GM18861 (cell line): ENCODE measurements around the gene GPR65.
"Not testable (repeated sequence)": the region's sequence is repeated elsewhere in the genome, so short reads cannot be mapped to it uniquely, and the experiment has no call there.

Experiments used
- ATAC-seq: cut with Tn5 transposase; IDR thresholded peaks from one replicate; pipeline ENCODE4 v1.9.1; 2021; ENCODE audit not compliant: unreplicated experiment

Gene GPR65

DNA sequence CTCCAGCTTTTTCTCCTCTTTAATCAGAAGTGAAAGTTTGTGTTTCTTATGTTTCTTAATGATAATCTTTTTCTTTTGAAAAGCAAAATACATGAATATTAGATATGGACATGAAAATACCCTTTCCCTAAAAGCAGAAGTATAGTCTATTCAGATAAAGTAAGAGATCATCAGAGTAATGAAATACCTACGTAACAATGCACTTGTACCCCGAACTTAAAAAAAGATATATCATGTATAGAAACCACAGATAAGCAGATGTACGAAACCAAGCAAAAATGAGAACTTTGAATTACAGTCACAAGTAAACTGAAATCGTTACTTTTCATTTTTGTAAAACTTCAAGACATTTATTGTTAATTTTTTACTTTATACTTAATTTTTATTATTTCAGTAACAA is 1.5 kb upstream of the GPR65 start:
- ATAC-seq, result no peak

DNA sequence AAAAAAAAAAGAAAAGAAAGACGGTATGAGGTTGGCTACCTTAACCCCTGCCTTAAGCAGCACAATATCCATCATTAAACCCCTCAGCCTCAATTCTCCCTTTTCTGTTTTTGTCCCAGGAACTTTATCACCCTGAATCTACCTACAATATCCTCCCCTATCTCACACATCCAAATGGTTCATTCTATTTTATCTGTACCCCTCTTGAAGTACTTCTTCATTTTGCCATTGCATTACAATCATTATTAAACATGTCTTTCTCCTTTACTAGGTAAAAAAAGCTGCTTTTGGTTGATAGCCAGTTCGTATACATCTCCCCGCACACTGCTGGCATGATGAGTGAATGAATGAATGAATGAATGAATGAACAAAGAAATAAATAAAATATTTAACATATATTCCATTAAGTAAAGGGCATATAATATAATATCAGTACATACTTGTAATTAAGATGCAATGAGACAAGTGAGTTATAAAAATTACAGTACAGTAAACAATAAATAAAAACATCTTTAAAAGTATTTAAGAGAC is 364 bp upstream of the GPR65 start:
- no peak for ATAC-seq

DNA sequence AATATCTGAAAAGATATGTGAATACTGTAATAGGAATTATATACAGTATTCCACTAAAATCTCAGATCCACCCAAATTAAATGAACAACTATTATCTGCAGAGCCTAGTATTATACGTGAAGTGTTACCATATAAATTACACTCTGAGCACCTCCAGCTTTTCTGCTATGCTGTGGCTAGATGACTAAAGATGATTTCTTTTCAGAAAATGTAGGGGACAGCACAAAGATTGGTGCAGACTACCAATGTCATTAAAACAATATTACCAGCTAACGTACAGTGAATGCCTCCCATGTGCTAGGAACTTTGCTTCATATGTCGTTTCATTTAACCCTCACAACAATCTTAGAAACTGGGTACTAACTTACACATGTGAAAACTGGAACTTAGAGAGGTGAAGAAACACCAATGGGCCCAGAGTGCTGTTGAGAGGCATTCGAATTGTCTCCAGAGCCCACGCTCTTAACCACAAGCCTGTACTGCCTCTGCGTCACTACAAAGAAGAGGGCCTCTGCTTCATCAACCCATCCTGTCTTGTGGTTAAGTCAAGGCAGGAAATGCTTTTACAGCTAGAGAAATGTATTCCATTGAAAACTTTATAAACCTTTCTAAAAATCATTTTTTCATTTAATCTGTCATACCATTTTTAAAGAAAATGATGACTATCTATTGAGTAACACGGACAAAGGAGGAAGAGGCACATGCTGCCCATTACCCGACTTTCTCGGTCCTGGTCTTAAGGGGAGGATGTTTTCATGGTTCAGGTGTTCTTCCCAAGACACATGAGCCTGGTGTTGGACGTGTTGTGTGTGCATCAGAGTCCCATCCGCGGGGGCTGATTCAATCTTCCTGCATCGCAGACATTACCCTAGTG is 1.3 kb downstream of the GPR65 start:
- ATAC-seq, result peak; percentile 89

DNA sequence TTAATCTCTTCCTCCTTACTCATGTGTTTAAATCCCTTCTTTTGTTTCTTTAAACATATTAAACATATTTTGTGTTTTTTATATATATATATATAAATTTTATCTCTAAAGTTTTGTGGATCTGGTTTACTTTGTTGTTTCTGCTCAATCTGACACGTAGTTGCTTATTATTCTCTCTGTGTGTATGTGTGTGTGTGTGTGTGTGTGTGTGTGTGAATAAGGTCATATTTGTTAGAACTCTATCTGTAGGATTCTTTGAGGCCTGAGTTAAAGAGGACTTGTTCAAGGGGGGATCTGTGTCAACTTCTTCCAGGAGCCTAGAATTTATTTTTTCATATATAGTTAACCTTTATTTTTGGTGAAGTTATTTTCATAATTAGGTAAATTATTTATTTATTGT is 2.7 kb downstream of the GPR65 start:
- ATAC-seq, result no peak

DNA sequence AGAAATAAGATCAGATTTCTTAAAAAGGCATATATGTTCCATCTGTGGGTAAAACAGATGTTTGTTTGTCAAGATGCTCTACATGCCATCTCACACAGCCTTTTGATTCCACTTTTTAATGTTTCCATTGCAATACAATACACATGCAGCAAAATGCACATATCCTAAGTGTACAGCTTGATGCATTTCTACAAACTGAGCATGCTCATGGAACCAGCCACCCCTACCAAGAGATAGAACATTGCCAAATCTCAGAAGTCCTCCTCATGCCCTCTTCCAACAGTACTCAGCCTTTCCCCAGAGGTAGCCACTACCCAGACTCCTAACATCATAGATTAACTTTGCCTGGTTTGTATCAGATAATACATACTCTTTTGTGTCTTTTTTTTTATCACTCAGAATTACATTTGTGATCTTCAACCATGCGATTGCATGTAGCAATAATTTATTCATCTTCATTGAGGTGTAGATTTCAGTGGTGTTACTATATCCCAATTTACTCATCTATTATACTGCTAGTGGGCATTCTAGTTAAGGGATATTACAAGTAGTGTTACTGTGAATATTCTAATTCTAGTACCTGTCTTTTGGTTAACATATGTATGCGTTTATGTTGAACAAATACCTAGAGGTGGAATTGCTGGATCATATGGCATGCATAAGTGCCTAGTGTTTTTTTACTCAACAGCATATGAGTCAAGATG is 3.3 kb downstream of the GPR65 start:
- ATAC-seq, result no peak

DNA sequence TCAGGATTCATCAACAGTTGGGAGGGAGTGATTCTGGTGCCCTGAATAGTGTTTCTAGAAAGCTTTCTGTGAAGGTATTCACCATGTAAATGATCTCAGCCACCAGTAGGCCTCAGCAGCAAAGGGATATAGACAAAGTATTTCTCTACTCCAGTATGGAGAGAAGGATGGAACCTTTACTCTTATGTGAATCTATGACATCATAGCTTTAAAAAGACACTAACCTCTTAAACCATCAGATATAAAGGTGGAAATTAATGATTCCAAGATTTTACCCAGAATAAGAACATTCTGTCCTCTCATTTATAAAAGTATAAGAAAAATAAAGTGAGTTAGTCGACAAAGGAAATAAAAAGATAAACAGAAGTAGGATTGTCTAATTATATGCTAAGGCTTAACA is 4.6 kb downstream of the GPR65 start:
- no peak for ATAC-seq

DNA sequence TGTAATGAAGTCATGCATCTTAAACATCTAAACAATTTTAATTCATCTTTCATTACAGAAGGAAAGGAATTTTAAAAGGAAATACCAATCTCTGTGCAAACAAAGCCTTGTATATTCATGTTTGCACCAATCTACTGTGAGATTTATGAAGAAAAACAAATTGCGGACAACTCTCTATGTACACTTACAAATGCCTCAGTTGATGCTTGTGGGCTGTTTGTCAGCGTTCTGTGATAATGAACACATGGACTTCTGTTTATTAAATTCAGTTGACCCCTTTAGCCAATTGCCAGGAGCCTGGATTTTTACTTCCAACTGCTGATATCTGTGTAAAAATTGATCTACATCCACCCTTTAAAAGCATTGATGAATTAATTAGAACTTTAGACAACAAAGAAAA is 5.4 kb downstream of the GPR65 start:
- ATAC-seq, result no peak

DNA sequence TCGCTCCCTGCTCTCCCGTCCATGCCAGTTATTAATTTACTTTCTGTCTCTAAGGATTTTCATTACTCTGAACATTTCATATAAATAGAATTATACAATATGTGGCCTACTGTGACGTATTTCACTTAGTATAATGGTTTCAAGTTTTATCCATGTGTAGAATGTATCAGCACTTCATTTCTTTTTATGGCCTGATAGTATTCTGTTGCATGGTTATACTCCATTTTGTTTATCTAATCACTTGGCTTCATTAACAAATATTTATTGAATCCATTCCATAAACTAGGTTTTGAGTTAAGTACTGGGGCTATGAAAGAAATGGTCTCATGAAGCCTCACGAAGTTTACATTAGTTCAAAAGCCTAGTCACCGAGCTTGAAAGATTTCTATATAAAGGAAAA is 7.6 kb downstream of the GPR65 start:
- no peak for ATAC-seq

DNA sequence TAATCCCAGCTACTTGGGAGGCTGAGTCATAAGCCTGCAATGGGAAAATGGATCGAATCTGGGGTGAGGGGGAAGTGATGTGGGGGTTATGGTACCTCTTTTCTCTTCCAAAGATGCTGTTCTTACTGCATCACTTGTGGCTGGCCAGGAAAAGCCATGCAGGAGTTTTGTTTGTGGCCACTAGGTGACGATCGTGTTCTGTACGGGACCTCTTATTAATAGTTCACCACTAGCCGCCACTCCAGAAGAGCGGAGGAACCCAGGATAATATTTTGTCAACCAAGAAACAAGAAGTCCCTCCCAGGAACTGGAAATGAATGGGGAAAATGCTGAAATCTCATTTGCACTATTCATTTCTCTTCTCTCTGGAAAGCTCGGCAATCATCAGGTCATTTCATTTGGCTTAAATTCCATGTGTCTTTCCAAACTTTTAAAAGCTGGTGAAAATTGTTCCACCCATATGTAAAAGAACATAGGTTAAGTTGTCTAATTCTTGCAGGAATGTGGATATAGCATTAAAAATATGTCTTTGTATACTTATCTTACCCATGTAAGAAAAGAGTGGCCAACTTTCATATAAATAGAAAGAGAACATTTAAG is 8.9 kb downstream of the GPR65 start:
- ATAC-seq, result peak; percentile 91

DNA sequence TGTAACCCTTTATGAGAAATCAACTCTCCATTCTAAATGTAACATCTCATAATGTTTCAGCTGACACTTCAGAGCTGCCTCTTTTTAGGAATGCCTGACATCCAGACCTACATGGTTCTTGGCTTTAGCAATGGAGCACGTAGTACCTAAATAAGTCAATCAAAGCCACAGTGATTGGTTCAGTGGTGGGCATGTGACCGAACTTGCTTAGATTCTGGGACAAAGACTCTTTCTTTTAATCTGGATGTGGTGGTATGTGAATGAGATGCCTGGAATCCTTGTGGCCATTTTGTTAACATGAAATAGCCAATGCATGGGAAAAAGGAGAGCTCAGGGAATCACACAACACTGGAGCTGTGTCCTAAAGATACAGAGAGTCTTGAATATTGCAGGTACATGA is 11.8 kb downstream of the GPR65 start:
- ATAC-seq, result no peak

DNA sequence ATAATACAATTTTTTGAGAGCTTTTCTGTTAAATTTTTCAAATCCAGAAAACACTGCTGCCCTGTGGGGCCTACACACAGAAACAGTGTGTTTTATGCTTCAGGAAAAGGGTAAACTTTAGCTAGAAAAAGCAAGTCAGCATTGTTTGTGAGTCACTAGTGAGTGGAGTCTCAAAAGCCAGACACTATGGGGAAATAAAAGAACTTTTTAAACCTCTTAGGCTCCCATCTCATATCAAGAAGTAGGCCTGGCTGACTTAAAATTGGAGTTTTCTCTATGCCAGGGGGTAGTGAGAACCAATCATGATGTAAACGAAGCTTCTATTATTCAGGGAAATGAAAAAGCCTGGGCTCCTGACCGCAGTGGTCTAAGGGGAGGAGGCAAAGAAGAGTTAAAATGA is 12.6 kb downstream of the GPR65 start:
- no peak for ATAC-seq

DNA sequence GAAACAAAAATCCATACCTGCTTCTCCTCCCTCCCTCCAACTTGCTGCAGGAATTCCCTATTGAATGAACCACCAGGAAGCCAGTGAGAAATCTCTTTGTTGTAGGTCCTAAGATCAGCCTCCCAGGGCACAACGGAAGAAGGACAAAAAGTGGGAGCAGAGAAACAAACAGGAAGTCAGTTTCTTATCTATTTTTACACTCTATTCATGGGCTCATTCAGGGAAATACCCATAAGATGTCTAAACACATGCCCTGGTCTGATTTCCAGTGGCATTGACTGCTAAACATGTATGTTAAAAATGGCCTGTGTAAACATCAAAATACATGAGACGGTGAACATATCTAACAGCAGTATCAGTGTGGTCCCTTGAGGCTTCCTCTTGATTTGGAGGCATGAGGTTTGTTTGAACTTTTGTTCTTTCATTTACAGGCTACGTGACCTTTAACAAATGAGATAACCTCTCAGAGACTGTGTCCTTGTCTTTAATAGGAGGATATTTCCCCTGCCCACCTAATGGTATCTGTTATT is 18.8 kb downstream of the GPR65 start:
- no peak for ATAC-seq

DNA sequence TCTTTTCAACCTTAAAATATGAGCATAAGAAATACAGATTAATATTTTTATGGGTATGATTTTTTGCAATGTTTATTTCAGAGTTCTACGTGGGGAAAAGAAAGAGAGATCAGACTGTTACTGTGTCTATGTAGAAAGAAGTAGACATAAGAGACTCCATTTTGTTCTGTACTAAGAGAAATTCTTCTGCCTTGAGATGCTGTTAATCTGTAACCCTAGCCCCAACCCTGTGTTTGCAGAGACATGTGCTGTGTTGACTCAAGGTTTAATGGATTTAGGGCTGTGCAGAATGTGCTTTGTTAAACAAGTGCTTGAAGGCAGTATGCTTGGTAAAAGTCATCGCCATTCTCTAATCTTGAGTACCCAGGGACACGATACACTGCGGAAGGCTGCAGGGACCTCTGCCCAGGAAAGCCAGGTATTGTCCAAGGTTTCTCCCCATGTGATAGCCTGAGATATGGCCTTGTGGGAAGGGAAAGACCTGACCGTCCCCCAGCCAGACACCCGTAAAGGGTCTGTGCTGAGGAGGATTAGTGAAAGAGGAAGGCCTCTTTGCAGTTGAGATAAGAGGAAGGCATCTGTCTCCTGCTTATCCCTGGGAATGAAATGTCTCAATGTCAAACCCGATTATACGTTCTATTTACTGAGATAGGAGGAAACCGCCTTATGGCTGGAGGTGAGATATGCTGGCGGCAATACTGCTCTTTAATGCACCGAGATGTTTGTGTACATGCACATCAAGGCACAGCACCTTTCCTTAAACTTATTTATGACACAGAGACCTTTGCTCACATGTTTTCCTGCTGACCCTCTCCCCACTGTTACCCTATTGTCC is 19.5 kb downstream of the GPR65 start:
- not testable (repeated sequence) for ATAC-seq

DNA sequence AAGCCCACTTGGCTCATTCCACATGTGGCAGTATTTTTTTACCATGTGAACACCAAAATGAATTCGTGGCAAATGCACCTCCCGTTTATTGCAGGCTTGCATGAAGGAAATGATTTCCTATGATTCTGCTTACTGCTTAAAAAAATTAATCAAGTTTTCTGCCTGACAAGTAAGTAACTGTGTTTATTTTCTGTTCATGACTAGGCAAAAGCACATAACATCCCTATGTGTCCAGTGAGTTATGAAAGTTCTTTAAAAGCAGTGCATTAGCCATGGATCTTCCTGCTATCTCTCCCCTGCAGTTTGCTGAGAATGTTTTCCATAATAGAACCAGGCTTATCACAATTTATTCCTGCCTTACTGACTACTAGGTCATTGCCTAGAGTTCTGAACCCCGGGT is 20.4 kb downstream of the GPR65 start:
- no peak for ATAC-seq

DNA sequence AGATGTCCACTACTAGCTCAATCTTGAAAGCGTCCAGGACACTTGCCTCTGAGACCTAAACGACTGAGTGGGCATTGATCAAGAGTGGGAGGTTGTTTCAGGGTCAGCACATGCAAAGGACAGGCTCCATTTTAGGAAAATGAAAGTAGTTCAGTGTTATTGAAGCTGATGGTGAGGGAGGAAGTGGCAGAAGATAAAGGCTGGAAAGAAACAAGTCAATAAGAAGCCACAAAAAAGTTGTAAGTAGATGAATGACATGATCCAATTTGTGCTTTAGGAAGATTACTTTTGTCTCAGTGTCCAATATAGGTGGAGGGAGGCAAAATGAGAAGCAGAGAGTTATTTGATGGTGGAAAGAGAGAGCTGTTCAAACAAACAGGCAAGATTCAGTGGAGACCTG is 22.0 kb downstream of the GPR65 start:
- ATAC-seq, result no peak

DNA sequence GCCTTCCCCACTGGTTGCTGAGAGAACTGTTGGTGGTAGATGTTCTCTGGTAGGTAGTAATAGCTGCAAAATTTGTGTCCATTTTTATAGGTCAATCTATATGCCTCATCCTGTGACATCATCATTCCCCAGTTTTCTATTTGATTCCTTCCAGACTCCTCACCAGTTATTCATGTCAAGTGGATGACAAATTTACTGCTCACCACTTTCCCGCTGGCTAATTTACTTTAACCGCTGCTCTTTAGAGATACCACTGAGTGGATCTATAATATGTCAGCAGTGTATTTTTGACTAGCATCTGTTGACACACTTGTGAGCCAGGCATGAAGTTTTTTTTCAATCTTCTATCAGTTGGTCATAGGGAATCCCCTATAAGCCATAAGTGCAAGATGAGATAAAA is 24.6 kb downstream of the GPR65 start:
- no peak for ATAC-seq

DNA sequence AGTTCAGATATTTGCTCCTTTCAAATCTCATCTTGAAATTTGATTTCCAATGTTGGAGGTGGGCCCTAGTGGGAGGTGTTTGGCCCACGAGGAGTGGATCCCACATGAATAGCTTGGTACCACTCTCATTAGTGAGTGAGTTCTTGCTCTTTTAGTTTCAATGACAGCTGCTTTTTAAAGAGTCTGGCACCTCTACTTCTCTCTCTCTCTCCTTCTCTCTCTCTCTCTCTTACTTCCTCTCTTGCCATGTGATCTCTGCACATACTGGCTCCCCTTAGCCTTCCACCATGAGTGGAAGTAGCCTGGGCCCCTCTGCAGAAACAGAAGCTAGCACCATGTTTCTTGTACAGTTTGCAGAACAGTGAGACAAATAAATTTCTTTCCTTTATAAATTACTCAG is 25.1 kb downstream of the GPR65 start:
- no peak for ATAC-seq

DNA sequence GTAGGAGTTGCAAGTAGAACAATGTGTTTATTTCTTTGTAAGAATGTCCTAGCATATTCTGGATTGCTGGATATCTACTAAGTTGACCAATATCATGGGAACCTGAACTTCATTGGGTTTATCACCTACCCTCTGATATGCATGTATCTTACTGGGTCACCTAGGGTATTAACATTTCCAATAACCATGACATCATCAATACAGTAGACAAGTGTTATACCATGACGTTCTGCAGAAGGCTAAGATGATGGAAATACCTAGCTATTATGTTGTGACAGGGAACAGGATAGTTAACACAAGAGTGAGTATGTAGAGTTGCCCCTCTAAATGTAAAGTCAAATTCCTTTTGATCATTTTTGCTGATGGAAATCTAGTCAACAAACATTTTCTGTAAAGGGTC is 26.0 kb downstream of the GPR65 start:
- no peak for ATAC-seq

DNA sequence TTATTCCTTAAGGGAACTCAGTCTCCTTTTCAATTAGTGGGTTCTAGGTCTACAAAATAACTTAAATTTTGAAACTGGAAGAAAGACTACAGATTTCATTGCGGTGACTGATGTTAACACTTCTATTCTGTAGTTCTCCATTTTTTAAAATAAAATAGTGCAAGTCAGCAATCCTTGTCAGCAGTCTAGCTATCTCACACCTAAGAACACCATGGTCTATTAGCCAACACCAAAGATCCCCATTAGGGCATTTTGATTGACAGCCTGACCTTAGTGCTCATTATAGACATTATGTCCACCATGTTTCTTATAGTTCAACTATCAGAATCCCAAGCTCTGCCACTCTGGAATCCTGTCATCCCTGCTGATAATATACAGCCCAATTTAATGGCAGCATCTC is 27.4 kb downstream of the GPR65 start:
- ATAC-seq, result no peak

DNA sequence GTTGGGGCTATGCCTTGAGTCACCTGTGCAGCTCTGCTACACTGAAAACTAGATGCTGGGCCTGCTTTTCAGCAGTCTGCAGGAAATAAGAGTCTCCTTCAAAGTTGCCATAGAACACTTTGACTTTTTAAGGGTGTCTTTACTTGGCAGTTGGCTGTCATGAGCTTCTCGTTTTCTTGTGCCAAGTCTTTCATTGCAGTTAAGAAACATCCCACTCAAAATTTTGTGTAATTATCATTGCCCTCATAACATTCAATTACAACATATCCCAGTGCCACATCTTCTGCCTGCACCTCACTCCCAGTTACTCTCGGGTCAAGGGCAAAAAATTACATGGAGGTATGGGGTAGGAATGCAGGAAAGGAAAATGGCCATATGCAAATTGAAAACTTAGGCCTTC is 29.1 kb downstream of the GPR65 start:
- ATAC-seq, result no peak

DNA sequence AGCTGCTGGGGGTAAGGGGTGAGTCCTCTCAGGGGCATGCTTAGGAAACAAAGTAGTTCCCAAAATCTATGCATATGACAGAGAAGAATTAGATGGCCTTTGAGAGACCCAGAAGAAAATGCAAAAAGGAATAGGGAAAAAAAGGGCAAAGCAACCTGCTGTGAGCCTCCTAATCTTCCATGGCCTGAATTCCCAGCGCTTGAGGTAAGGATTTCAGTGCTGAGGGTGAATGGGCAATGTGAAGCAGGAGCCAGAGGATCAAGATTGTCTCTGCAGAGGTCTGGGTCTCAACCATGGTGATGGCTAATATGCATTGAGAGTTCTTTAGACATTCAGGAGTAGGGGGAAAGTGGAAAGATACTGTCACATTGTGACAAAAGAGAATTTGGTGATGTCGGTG is 31.5 kb downstream of the GPR65 start:
- ATAC-seq, result no peak
